Activated CD8-positive, alpha-beta memory T cell treated with anti-CD3 and anti-CD28 coated beads, Interleukin-2, amount 10 ng/mL, durations not matched to agents 7 days and 5 days (primary cell): Measurements from ENCODE around the gene CRABP2. TPM values are rescaled to one million over a fixed set of nuclear protein-coding genes. Genes with fewer than 3 reads are reported as not detected.

Experiments
- ATAC-seq: fragments of 150-1000 bp; cut with Tn5 transposase; one replicate; pipeline ENCODE4 v1.10.0; 2021; ENCODE audit warnings: moderate library complexity
- CTCF ChIA-PET: fragments of 350-600 bp; sonication (Branson Sonifier 250); formaldehyde crosslinking; loops from one replicate; lab custom pipeline; 2021; ENCODE audit warnings: antibody characterized with exemption; lab: Charles Lee
- DNase-seq: peaks from one replicate; pipeline ENCODE4 v3.0.0-alpha.2; 2020
- H3K27ac Mint-ChIP-seq: one replicate; pipeline ENCODE4 v1.8.0; 2021; ENCODE audit warnings: mild to moderate bottlenecking, mixed read lengths
- H3K27me3 Mint-ChIP-seq: one replicate; pipeline ENCODE4 v1.8.0; 2021; ENCODE audit warnings: mixed read lengths
- H3K36me3 Mint-ChIP-seq: one replicate; pipeline ENCODE4 v1.8.0; 2021; ENCODE audit warnings: mild to moderate bottlenecking, mixed read lengths
- H3K4me1 Mint-ChIP-seq: one replicate; pipeline ENCODE4 v1.8.0; 2021; ENCODE audit warnings: mixed read lengths
- H3K4me3 Mint-ChIP-seq: one replicate; pipeline ENCODE4 v1.8.0; 2021; ENCODE audit warnings: mild to moderate bottlenecking, moderate library complexity, mixed read lengths
- H3K9me3 Mint-ChIP-seq: one replicate; pipeline ENCODE4 v1.8.0; 2022; ENCODE audit warnings: low read depth, mixed read lengths
- total RNA-seq, 2 experiments: library from RNA; stranded (reverse); gene quantifications; one replicate each; pipeline ENCODE4 v1.2.3, GENCODE V29; 2021

The CRABP2 gene
- total RNA-seq, 2 experiments from 2014 or later: 1.4 to 1.9 TPM

GRCh38 chr1:156657741-156658319, 47.6 kb downstream of the CRABP2 start:
- no peak overlapping the region for H3K27ac Mint-ChIP-seq

GRCh38 chr1:156656806-156657740, 48.3 kb downstream of the CRABP2 start:
- peak; percentile 78 for DNase-seq
- Mint-ChIP-seq H3K27ac (no peak overlapping the region), H3K4me1 (peaks cover 52% of the 10 kb centered on the region), H3K9me3 (no peaks in the 10 kb centered on the region), H3K36me3 (no peaks in the 10 kb centered on the region), H3K27me3 (peaks cover 51% of the 10 kb centered on the region), H3K4me3 (peak overlapping the region; percentile 17)
- CTCF ChIA-PET: interaction anchor here (0.6 to 12.6 kb wide), 23 partner anchors 8 to 271 kb away, joined by 3 to 340 read pairs (median 5); partner anchors contain the start of genes BCAN, CRABP2, HAPLN2 and ISG20L2
- peak; percentile 22 for ATAC-seq

More at GRCh38 chr1:156657741-156658319, 47.6 kb downstream of the CRABP2 start:
- DNase-seq (no peak), ATAC-seq (no peak)
- Mint-ChIP-seq H3K4me1 (peaks cover 56% of the 10 kb centered on the region), H3K4me3 (no peak overlapping the region), H3K36me3 (no peaks in the 10 kb centered on the region), H3K27me3 (peaks cover 48% of the 10 kb centered on the region), H3K9me3 (no peaks in the 10 kb centered on the region)
- CTCF ChIA-PET: interaction anchor here (0.6 to 12.6 kb wide), 23 partner anchors 8 to 272 kb away, joined by 3 to 340 read pairs (median 5); partner anchors contain the start of genes BCAN, CRABP2, HAPLN2 and ISG20L2

GRCh38 chr1:156655904-156656516, 49.4 kb downstream of the CRABP2 start:
- peaks cover 41% of the 10 kb centered on the region for H3K4me1 Mint-ChIP-seq
- H3K9me3 Mint-ChIP-seq: no peaks in the 10 kb centered on the region
- DNase-seq (no peak), ATAC-seq (no peak)
- CTCF ChIA-PET: interaction anchor here (1.2 to 12.6 kb wide), 10 partner anchors 10 to 270 kb away, joined by 3 to 340 read pairs (median 6); partner anchors contain the start of genes BCAN, HAPLN2 and NES
- H3K36me3 Mint-ChIP-seq: no peaks in the 10 kb centered on the region
- H3K27ac Mint-ChIP-seq: no peak overlapping the region
- H3K4me3 Mint-ChIP-seq: no peak overlapping the region
- peaks cover 59% of the 10 kb centered on the region for H3K27me3 Mint-ChIP-seq

- no peaks in the 10 kb centered on the region for H3K36me3 Mint-ChIP-seq
- H3K27ac Mint-ChIP-seq: no peak overlapping the region
- ATAC-seq (no peak), DNase-seq (no peak)
- H3K4me3 Mint-ChIP-seq: no peak overlapping the region
- H3K9me3 Mint-ChIP-seq: no peaks in the 10 kb centered on the region
- CTCF ChIA-PET: interaction anchor here (1.2 to 12.6 kb wide), 7 partner anchors 12 to 270 kb away, joined by 4 to 340 read pairs (median 6); partner anchors contain the start of genes BCAN, HAPLN2 and NES
- H3K27me3 Mint-ChIP-seq: peaks cover 66% of the 10 kb centered on the region
- H3K4me1 Mint-ChIP-seq: peaks cover 35% of the 10 kb centered on the region
Measured at GRCh38 chr1:156655151-156655903, 50.1 kb downstream of the CRABP2 start.

- H3K27ac Mint-ChIP-seq: no peak overlapping the region
- DNase-seq (no peak), ATAC-seq (no peak)
- H3K4me3 Mint-ChIP-seq: no peak overlapping the region
- no peaks in the 10 kb centered on the region for H3K9me3 Mint-ChIP-seq
- H3K36me3 Mint-ChIP-seq: no peaks in the 10 kb centered on the region
- H3K4me1 Mint-ChIP-seq: peaks cover 30% of the 10 kb centered on the region
- peaks cover 69% of the 10 kb centered on the region for H3K27me3 Mint-ChIP-seq
- CTCF ChIA-PET: interaction anchor here (1.3 to 12.6 kb wide), 6 partner anchors 12 to 269 kb away, joined by 4 to 340 read pairs (median 26); partner anchors contain the start of genes BCAN, HAPLN2 and NES
Measured at GRCh38 chr1:156654700-156655099, 50.7 kb downstream of the CRABP2 start.

GRCh38 chr1:156652992-156653355, 52.4 kb downstream of the CRABP2 start:
- DNase-seq (no peak), ATAC-seq (no peak)
- Mint-ChIP-seq H3K4me1 (peaks cover 12% of the 10 kb centered on the region), H3K9me3 (no peaks in the 10 kb centered on the region), H3K36me3 (no peaks in the 10 kb centered on the region), H3K27me3 (peaks cover 85% of the 10 kb centered on the region), H3K27ac (no peak overlapping the region), H3K4me3 (no peak overlapping the region)
- CTCF ChIA-PET: interaction anchor here (1.2 to 22.5 kb wide), 3 partner anchors 10 to 172 kb away, joined by 3 to 344 read pairs (median 7); partner anchors contain the start of gene HAPLN2

- CTCF ChIA-PET: interaction anchor here (0.7 to 22.5 kb wide), 5 partner anchors 6 to 172 kb away, joined by 3 to 344 read pairs (median 7); partner anchors contain the start of gene HAPLN2
- no peak overlapping the region for H3K4me3 Mint-ChIP-seq
- no peaks in the 10 kb centered on the region for H3K9me3 Mint-ChIP-seq
- peaks cover 7% of the 10 kb centered on the region for H3K4me1 Mint-ChIP-seq
- H3K27ac Mint-ChIP-seq: no peak overlapping the region
- H3K36me3 Mint-ChIP-seq: no peaks in the 10 kb centered on the region
- ATAC-seq: no peak
- DNase-seq: no peak
- peaks cover 89% of the 10 kb centered on the region for H3K27me3 Mint-ChIP-seq
Measured at GRCh38 chr1:156652131-156652991, 53.0 kb downstream of the CRABP2 start.

Other genes starting within 250 kb of the CRABP2 start
- gene MEF2D, start 204.8 kb downstream of the CRABP2 start, total RNA-seq: 10 to 100 TPM; 57.1 to 63.1 TPM
- 10 to 100 TPM; 24.3 to 31.3 TPM for gene IQGAP3, start 133.0 kb downstream of the CRABP2 start, total RNA-seq
- gene TTC24, start 125.9 kb downstream of the CRABP2 start, total RNA-seq: 10 to 100 TPM; 12.6 to 16.9 TPM
- gene NAXE, start 113.8 kb downstream of the CRABP2 start, total RNA-seq: 10 to 100 TPM; 62.7 to 66.6 TPM
- gene GPATCH4, start 104.1 kb downstream of the CRABP2 start, total RNA-seq: 10 to 100 TPM; 40.5 to 50.9 TPM
- not detected for gene HAPLN2, start 86.2 kb downstream of the CRABP2 start, total RNA-seq
- gene BCAN, start 63.5 kb downstream of the CRABP2 start, total RNA-seq: under 1 TPM in 1 of 2 experiments, not detected in 1; 0.07 TPM
- gene NES, start 28.2 kb downstream of the CRABP2 start, total RNA-seq: not detected
- 10 to 100 TPM; 44.0 to 49.6 TPM for gene METTL25B, start 22.9 kb upstream of the CRABP2 start, total RNA-seq
- 10 to 100 TPM; 56.0 to 70.3 TPM for gene ISG20L2, start 23.2 kb upstream of the CRABP2 start, total RNA-seq
- 10 to 100 TPM; 60.4 to 80.0 TPM for gene MRPL24, start 35.5 kb upstream of the CRABP2 start, total RNA-seq
- gene HDGF, start 46.1 kb upstream of the CRABP2 start, total RNA-seq: 100 to 1,000 TPM; 258 to 340 TPM
- 10 to 100 TPM; 68.7 to 99.8 TPM for gene PRCC, start 62.0 kb upstream of the CRABP2 start, total RNA-seq
- gene SH2D2A, start 111.3 kb upstream of the CRABP2 start, total RNA-seq: 100 to 1,000 TPM; 157 to 205 TPM
- gene INSRR, start 153.5 kb upstream of the CRABP2 start, total RNA-seq: under 1 TPM; 0.09 to 0.19 TPM
- 1 to 10 TPM; 2.8 to 8.8 TPM for gene NTRK1, start 155.3 kb upstream of the CRABP2 start, total RNA-seq
- gene PEAR1, start 188.1 kb upstream of the CRABP2 start, total RNA-seq: not detected
- not detected for gene LRRC71, start 215.0 kb upstream of the CRABP2 start, total RNA-seq